Dedifferentiated amniotic fluid mesenchymal stem cell (primary cell): ENCODE measurements around the gene KLF14.
"Not testable (repeated sequence)": the region's sequence is repeated elsewhere in the genome, so short reads cannot be mapped to it uniquely, and the experiment has no call there.

Experiments used
- DNase-seq: peaks from one replicate; pipeline ENCODE4 v3.0.0-alpha.2; 2016; ENCODE audit errors: extremely low spot score

KLF14 gene

GRCh38 chr7:130733931-130734814 lies at the start of gene KLF14:
Gene KLF14 (minus strand): TSS chr7:130734207. CDS start chr7:130734033, 174 bp downstream.
- no peak for DNase-seq

- DNase-seq, result no peak
These were observed 47.3 kb upstream of the KLF14 start for GRCh38 chr7:130781346-130781745.

GRCh38 chr7:130777426-130777825 lies 43.4 kb upstream of the KLF14 start:
- DNase-seq, result no peak

- DNase-seq, result not testable (repeated sequence)
These were observed 38.4 kb upstream of the KLF14 start for GRCh38 chr7:130772456-130772855.

- no peak for DNase-seq
These were observed 34.8 kb upstream of the KLF14 start for GRCh38 chr7:130768854-130769253.

- DNase-seq, result not testable (repeated sequence)
These were observed 30.6 kb upstream of the KLF14 start for GRCh38 chr7:130764569-130764968.

GRCh38 chr7:130758429-130759056 lies 24.5 kb upstream of the KLF14 start:
- DNase-seq, result peak; percentile 66

GRCh38 chr7:130756316-130756715 lies 22.3 kb upstream of the KLF14 start:
- DNase-seq, result no peak

GRCh38 chr7:130752424-130752823 lies 18.4 kb upstream of the KLF14 start:
- no peak for DNase-seq

- DNase-seq, result no peak
These were observed 16.7 kb upstream of the KLF14 start for GRCh38 chr7:130750755-130751154.

- DNase-seq, result no peak
These were observed 14.8 kb upstream of the KLF14 start for GRCh38 chr7:130748531-130749389.

- DNase-seq, result no peak
These were observed 7.5 kb upstream of the KLF14 start for GRCh38 chr7:130741331-130741995.

- no peak for DNase-seq
These were observed 6.6 kb upstream of the KLF14 start for GRCh38 chr7:130740606-130741005.

- DNase-seq, result no peak
These were observed 2.4 kb upstream of the KLF14 start for GRCh38 chr7:130736298-130736900.

GRCh38 chr7:130734815-130735716 lies 1.1 kb upstream of the KLF14 start:
- no peak for DNase-seq

- DNase-seq, result no peak
These were observed 752 bp downstream of the KLF14 start for GRCh38 chr7:130732980-130733930.

- DNase-seq, result no peak
These were observed 10.2 kb downstream of the KLF14 start for GRCh38 chr7:130723784-130724183.

- DNase-seq, result peak; percentile 63
These were observed 12.3 kb downstream of the KLF14 start for GRCh38 chr7:130721486-130722277.
